NCI-H82 treated with DMSO at 0.1 percent for 48 hours (cell line): ENCODE measurements around the gene NIFK.
A peak's percentile ranks its signal among the peaks of the same experiment; 100 is the strongest.
"Not testable (repeated sequence)": the region's sequence is repeated elsewhere in the genome, so short reads cannot be mapped to it uniquely, and the experiment has no call there.

Source experiments
- DNase-seq: peaks from one replicate; lab custom pipeline; 2025; ENCODE audit not compliant: unreplicated experiment; lab: John Stamatoyannopoulos, UW

The NIFK gene

GRCh38 chr2:121697108-121697631, 39.5 kb downstream of the NIFK start:
- no peak for DNase-seq

DNA sequence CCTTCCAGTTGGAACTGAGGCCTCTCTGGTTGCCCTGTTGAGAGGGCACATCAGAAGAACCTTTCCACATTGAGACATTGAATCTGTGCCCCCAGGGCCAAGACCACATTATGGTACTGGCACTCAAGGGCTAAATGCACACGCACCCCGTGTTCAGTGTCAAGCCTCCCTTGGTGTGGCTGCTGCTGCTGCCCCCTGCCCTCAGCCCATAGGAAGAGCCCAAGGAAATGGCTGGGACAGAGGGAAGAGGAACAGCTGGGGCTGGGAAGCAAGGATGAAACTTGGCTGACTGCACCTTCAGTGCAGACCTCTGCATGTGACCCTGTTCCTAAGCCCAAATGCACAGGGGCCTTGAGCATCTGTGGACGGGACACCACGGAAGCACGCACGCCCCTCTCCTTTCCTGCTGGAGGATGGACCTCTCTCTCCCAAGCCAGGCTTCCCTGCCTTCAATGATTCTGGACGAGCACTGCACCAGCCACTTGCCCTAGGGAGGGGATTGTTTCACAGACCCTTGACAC, 40.2 kb downstream of the NIFK start:
- no peak for DNase-seq

GRCh38 chr2:121695171-121695451, 41.6 kb downstream of the NIFK start:
- DNase-seq = no peak

DNA sequence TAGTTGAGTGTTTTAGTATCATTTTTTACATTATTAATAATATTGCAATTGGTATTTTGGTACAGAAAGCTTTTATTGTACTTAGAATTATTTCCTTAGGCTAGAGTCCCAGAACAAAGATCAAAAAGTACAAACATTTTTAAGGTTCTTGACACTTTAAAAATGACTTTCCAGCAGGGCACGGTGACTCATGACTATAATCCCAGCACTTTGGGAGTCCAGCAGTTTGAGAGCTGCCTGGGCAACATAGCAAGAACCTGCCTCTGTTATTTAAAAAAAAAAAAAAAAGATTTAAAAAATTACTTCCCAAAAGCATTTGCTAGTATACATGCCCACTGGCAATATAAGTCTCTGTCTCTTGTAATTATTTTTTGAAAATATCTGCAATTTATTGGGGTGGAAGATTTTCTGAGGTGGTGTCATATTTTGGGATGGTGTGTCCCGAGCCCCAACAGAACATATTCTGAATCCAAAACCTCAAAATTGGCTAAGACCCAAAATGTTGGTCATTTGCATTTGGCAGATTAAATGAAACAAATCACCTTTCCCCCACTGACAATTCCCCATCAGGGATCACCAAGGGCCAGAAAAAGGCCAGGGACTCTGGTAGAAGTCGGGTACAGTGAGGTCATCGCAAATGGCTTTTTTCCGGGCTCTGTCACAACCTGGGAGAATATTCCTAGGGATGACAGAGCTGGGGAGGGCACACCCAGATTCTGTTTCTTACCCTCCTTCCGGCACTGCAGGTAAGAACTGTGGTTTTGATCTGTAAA, 42.1 kb downstream of the NIFK start:
- DNase-seq = no peak

GRCh38 chr2:121690572-121690971, 46.1 kb downstream of the NIFK start:
- not testable (repeated sequence) for DNase-seq

DNA sequence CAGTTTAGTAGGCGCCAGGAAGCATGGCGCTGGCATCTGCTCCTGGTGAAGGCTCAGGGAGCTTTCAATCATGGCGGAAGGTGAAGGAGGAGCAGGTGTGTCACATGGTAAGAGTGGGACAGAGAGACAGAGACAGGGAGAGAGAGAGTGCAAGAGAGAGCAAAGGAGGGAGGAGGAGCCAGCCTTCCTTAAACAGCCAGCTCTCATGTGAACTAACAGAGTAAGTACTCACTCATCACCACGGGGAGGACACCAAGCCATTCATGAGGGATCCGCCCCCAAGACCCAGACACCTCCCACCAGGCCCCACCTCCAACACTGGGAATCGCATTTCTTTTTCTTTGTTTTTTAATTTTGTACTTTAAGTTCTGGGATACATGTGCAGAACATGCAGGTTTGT, 46.6 kb downstream of the NIFK start:
- no peak for DNase-seq

GRCh38 chr2:121689356-121689755, 47.3 kb downstream of the NIFK start:
- peak; percentile 0 for DNase-seq

- DNase-seq = no peak
Observed at GRCh38 chr2:121688820-121689219, 47.9 kb downstream of the NIFK start.

DNA sequence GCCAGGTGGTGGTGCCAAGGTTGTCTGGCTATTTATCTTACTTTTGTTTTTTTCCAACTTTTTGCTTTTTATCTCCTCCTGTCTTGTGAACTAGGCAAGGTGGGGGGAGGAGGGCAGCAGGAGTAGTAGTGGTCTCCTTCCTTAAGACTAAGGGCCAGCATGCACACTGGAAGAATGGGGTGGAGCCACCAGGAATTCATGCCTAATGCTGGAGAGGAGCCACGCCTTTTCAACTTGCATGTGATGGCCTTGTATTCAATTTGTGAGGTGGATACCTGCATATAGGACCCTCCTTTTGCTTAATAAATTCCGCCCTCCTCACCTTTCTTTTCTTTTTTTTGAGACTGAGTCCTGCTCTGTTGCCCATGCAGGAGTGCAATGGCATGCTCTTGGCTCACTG, 49.8 kb downstream of the NIFK start:
- no peak for DNase-seq

GRCh38 chr2:121686218-121686617, 50.5 kb downstream of the NIFK start:
- DNase-seq = no peak

DNA sequence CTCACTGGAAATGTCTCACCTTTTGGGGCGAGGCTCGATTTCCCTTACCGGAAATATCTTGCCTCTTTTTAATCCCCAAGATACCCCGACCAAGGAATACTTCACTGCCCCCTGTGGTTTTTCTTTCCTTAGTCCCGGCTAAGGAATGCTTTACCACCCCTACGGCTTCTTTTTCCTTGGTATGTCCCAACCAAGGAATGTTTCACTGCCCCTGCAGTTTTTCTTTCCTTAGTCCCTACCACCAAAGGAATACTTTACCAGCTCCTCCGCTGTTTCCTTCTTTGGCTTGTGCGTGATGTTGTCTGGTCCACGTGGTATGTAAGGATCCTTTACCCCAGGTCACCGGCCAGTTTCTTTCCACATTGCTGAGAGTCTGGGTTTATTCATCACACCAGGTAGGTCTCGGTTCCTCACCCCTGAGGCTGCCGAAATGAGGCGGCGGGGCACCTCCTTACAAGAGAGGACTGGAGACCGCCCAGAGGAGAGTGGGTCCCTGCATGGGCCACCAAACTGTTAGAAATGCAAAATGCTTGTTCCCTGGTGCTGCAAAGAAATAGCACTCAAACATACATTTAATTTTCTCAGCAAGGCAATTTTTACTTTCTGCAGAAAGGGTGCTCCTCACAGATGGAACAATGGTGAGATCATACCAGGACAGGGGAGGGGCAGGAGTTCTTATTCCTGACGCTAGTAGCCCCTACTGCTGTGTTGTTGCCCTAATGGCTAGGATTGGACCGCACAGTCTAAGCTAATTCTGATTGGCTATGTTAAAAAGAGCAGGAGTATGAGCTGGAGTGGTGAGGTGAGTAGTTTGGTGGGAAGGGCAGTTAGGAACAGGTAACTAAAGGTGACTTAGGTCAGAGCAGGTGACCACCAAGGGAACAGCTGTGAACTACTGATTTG, 54.0 kb downstream of the NIFK start:
- no peak for DNase-seq

DNA sequence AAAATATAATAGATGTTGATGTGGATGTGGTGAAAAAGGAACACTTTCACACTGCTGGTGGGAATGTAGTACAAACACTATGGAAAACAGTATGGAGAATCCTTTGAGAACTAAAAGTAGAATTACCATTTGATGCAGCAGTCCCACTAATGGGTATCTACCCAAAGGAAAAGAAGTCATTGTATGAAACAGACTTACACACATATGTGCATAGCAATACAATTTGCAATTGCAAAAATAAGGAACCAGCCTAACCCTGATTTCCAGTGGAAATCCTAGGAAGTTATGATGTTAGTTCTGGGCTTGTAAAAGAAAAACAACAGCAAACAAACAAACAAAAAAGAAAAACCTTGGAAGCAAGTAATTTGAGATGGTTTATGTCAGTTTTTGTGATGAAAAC, 58.8 kb downstream of the NIFK start:
- no peak for DNase-seq
